Measurements from ENCODE around the gene TMEM47.

Gene TMEM47

DNA sequence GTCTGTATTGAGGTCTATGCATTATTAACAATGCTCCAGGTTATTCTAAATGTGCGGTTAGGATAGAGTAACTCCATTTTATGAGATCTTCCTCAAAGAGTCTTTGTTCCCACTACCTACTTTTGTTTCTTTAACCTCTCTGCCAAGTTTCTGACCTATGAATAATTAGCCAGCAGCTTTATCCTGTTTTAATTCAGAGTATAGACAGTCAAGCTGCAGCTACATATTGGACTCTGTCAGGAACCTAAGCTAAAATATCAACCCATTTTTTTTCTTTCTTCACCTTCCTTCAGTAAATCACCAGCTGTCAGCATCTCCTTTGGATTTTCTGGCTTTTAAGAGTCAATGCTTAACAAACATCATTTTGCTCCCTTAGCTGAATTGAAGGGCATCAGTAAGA, 72.3 kb downstream of the TMEM47 start:
- TF ChIP-seq, protein P1, sequence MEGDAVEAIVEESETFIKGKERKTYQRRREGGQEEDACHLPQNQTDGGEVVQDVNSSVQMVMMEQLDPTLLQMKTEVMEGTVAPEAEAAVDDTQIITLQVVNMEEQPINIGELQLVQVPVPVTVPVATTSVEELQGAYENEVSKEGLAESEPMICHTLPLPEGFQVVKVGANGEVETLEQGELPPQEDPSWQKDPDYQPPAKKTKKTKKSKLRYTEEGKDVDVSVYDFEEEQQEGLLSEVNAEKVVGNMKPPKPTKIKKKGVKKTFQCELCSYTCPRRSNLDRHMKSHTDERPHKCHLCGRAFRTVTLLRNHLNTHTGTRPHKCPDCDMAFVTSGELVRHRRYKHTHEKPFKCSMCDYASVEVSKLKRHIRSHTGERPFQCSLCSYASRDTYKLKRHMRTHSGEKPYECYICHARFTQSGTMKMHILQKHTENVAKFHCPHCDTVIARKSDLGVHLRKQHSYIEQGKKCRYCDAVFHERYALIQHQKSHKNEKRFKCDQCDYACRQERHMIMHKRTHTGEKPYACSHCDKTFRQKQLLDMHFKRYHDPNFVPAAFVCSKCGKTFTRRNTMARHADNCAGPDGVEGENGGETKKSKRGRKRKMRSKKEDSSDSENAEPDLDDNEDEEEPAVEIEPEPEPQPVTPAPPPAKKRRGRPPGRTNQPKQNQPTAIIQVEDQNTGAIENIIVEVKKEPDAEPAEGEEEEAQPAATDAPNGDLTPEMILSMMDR (IDR thresholded peaks at IDR 0.05): no peak
- no peak for TF ChIP-seq ZFX (IDR thresholded peaks at IDR 0.05; ENCODE audit: borderline replicate concordance)
- H3K27ac ChIP-seq: no peak overlapping the region

GRCh38 chrX:34580069-34580468, 77.0 kb downstream of the TMEM47 start:
- TF ChIP-seq, protein P1 (IDR thresholded peaks at IDR 0.05): no peak
- no peak for TF ChIP-seq ZFX (IDR thresholded peaks at IDR 0.05; ENCODE audit: borderline replicate concordance)
- no peak overlapping the region for H3K27ac ChIP-seq

GRCh38 chrX:34578237-34578636, 78.8 kb downstream of the TMEM47 start:
- no peak overlapping the region for H3K27ac ChIP-seq
- no peak for TF ChIP-seq ZFX (IDR thresholded peaks at IDR 0.05; ENCODE audit: borderline replicate concordance)
- TF ChIP-seq, protein P1 (IDR thresholded peaks at IDR 0.05): peak; percentile 45

Data from 22Rv1 (cell line).